Left lung (tissue), 10 donors: ENCODE measurements around the gene CIITA. TPM values are rescaled to one million over a fixed set of nuclear protein-coding genes. Genes with fewer than 3 reads are reported as not detected.

ENCODE experiments used
- ATAC-seq: fragments of 200-7000 bp; cut with Tn5 transposase; one replicate; pipeline ENCODE4 v1.9.1; 2020; ENCODE audit warnings: moderate library complexity
- DNase-seq, 4 donors: peaks; one replicate each; pipeline ENCODE4 v3.0.0-alpha.2; 2013 to 2020
- H3K27ac ChIP-seq, 2 donors: fragments of 200-600 bp; sonication (generic) in 1 of 2; one replicate each; pipeline versions ENCODE4 v1.5.0 to v1.8.0; 2020 to 2021
- H3K27me3 ChIP-seq, 2 donors: fragments of 200-600 bp; sonication (generic) in 1 of 2; one replicate each; pipeline versions ENCODE4 v1.5.0 to v1.8.0; 2020 to 2021
- H3K36me3 ChIP-seq, 2 donors: fragments of 200-600 bp; sonication (generic) in 1 of 2; one replicate each; pipeline versions ENCODE4 v1.5.0 to v1.8.0; 2020 to 2021
- H3K4me1 ChIP-seq, 2 donors: fragments of 200-600 bp; one replicate each; pipeline ENCODE4 v1.8.0; 2021
- H3K4me3 ChIP-seq, 2 donors: fragments of 200-600 bp; sonication (generic) in 1 of 2; one replicate each; pipeline versions ENCODE4 v1.5.0 to v1.8.0; 2020 to 2021; ENCODE audit warnings: mild to moderate bottlenecking in 1 of 2
- H3K9me3 ChIP-seq, 2 donors: fragments of 200-600 bp; sonication (generic) in 1 of 2; one replicate each; pipeline versions ENCODE4 v1.5.0 to v1.8.0; 2020 to 2021
- CTCF ChIP-seq, 2 donors: fragments of 200-600 bp; sonication (generic) in 1 of 2; IDR thresholded peaks; one replicate each; pipeline versions ENCODE4 v1.5.0 to v1.8.0; 2021; ENCODE audit warnings: antibody characterized with exemption in 2 of 2
- intact Hi-C, 2 donors: fragments of 100-400 bp; cut with DNase I; formaldehyde crosslinking; loops; one replicate each; pipeline versions ENCODE4 v1.11.2 to v1.14.2; 2022
- polyA plus RNA-seq, 6 donors: library from polyadenylated mRNA; unstranded; fragments of 120-200 nt; gene quantifications; one replicate each; pipeline ENCODE4 v1.2.1, GENCODE V29; 2013; ENCODE audit not compliant: insufficient read length in 6 of 6
- total RNA-seq, 2 donors: library from RNA; stranded (reverse); fragmentation: NEBNext Ultra II Directional; extraction: Animal tissue kit (Norgen Biotek cat#: 25700); gene quantifications; one replicate each; pipeline ENCODE4 v1.2.1, GENCODE V29; 2021
- donor health status: DM: no; HTN: yes; CAD: no.
- donor health status: DM: no; HTN: no; CAD: no.

CIITA gene
- total and polyA plus RNA-seq, 8 donors: 2.6 to 49.0 (median 5.8) TPM

GRCh38 chr16:10879681-10880589, 2.9 kb downstream of the CIITA start:
- Histone ChIP-seq H3K36me3 (peaks cover 0 to 5% of the 10 kb centered on the region in 2 donors), H3K9me3 (no peaks in the 10 kb centered on the region), H3K27ac (peak overlapping the region; percentile 80 to 83), H3K4me1 (peaks cover 11 to 91% of the 10 kb centered on the region in 2 donors), H3K27me3 (peaks cover 0 to 21% of the 10 kb centered on the region in 2 donors), H3K4me3 (peak overlapping the region; percentile 41 to 76)
- intact Hi-C loops: no loop called here
- DNase-seq (peak in 1 of 4 donors; percentile 59), ATAC-seq (peak; percentile 55)
- no peak for TF ChIP-seq CTCF (IDR thresholded peaks at IDR 0.05)

- H3K4me1 ChIP-seq: peaks cover 11 to 96% of the 10 kb centered on the region in 2 donors
These were observed 3.8 kb downstream of the CIITA start for GRCh38 chr16:10880594-10881452.

GRCh38 chr16:10881479-10882030, 4.6 kb downstream of the CIITA start:
- Histone ChIP-seq H3K4me1 (peaks cover 11 to 96% of the 10 kb centered on the region in 2 donors), H3K27me3 (peaks cover 0 to 21% of the 10 kb centered on the region in 2 donors), H3K36me3 (peaks cover 0 to 5% of the 10 kb centered on the region in 2 donors), H3K27ac (peak overlapping the region; percentile 48 to 83), H3K4me3 (peak overlapping the region in 1 of 2 donors; percentile 76), H3K9me3 (no peaks in the 10 kb centered on the region)
- intact Hi-C loops: no loop called here
- DNase-seq: peak in 1 of 4 donors; percentile 27
- ATAC-seq: no peak
- TF ChIP-seq CTCF (IDR thresholded peaks at IDR 0.05): no peak

More at GRCh38 chr16:10880594-10881452, 3.8 kb downstream of the CIITA start:
- DNase-seq: peak in 1 of 4 donors; percentile 34
- intact Hi-C loops: no loop called here
- peak overlapping the region in 1 of 2 donors; percentile 76 for H3K4me3 ChIP-seq
- H3K27ac ChIP-seq: peak overlapping the region; percentile 80 to 83
- ATAC-seq: no peak
- peaks cover 0 to 21% of the 10 kb centered on the region in 2 donors for H3K27me3 ChIP-seq
- no peak for TF ChIP-seq CTCF (IDR thresholded peaks at IDR 0.05)
- H3K36me3 ChIP-seq: peaks cover 0 to 5% of the 10 kb centered on the region in 2 donors
- H3K9me3 ChIP-seq: no peaks in the 10 kb centered on the region

GRCh38 chr16:10883004-10883403, 6.0 kb downstream of the CIITA start:
- peak in 2 of 4 donors; percentile 60 to 66 for DNase-seq

More at GRCh38 chr16:10883004-10883403, 6.0 kb downstream of the CIITA start:
- H3K4me3 ChIP-seq: no peak overlapping the region
- peaks cover 0 to 5% of the 10 kb centered on the region in 2 donors for H3K36me3 ChIP-seq
- H3K9me3 ChIP-seq: no peaks in the 10 kb centered on the region
- intact Hi-C loops: no loop called here
- H3K4me1 ChIP-seq: peaks cover 11 to 94% of the 10 kb centered on the region in 2 donors
- H3K27ac ChIP-seq: peak overlapping the region in 1 of 2 donors; percentile 48
- no peak for TF ChIP-seq CTCF (IDR thresholded peaks at IDR 0.05)
- H3K27me3 ChIP-seq: peaks cover 0 to 21% of the 10 kb centered on the region in 2 donors
- peak; percentile 49 for ATAC-seq
